ENCODE measurements around the gene NEDD8.
A peak's percentile ranks its signal among the peaks of the same experiment; 100 is the strongest.

NEDD8 gene

GRCh38 chr14:24232121-24232644 is at the start of gene NEDD8:
NEDD8 (minus strand) TSS chr14:24232367; CDS start chr14:24232267, 100 bp downstream.
- peak; percentile 82 for DNase-seq

GRCh38 chr14:24281636-24282035 is 49.5 kb upstream of the NEDD8 start:
- DNase-seq: no peak

- DNase-seq: no peak
These were observed 48.8 kb upstream of the NEDD8 start for GRCh38 chr14:24280797-24281460.

DNA sequence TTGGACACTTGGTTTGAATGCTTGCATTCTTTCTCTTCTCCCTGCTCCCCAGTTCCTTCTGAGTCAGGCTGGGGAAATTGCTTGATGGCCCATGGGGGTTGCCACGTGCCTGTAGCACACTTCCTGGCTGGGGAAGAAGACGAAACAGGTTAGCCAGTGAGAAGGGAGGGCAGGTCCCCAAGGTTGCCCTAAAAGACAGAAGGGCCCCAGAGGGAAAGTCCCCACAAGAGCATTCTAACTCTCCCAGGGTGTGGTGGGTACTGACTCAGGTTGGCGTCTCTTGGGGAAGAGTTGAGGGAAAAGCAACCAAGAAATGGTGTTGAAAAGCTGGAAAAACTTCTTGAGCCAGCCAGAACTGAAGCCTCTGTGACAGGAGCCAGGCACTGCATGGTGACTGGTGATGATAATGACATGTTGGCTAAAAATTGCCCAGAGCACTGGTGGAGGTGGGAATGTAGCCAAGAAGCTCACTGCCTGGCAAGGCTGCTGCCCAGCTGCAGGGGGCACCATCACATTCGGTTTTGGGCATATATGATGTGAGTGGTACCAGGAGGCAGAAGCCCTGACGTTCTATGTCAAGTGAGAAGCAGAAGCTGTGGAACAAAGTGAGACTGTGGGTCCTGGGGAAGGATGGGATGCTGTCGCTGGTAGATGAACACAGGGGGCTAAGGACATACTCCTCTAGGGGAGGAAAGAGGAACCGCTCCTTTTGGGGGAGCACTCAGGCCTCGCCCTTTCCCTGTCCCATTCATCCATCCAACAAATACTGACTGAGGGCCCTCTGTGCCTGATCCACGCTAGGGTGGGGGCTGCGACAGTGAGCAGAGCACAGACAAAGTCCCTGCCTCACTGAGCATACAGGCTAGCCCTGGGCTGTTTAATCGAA is 47.4 kb upstream of the NEDD8 start:
- DNase-seq: peak; percentile 29

DNA sequence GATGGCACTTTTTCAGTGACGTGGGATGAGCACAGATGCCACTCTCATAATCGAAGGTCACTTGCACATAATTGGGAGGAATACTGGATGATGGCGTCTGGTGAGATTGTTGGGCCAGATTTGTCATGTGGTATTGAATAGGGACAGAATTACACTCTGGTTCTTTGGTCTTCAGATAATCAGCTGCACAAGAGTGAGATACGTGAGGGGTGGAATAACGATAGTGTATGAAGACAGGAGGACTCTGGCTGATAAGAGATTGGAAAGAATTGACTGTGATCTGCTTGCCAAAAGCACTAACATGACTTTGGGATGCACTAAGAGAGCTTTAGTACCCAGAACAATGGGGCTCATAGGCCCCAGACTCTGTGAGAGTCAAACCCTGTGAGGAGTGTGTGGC is 46.3 kb upstream of the NEDD8 start:
- DNase-seq: no peak

- no peak for DNase-seq
These were observed 45.6 kb upstream of the NEDD8 start for GRCh38 chr14:24277606-24278321.

DNA sequence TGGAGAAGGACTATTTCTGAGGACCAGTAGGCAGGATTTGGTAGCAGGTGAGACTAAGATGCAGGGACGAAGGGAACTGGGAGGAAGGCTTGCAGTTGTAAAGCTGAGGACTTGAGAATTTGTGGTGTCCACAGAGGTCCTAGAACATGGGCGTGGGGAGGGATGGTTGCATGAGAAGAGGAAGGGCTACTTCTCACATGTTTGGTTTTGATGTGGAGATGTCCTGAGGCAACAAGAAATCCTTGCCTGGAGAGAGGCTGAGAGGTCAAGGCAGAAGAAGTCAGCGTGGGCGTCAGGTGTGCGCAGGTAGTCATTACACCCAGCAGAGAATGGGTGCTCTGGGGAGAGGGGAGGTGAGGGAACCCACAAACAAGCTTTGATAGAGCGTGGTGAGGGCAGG is 44.9 kb upstream of the NEDD8 start:
- no peak for DNase-seq

DNA sequence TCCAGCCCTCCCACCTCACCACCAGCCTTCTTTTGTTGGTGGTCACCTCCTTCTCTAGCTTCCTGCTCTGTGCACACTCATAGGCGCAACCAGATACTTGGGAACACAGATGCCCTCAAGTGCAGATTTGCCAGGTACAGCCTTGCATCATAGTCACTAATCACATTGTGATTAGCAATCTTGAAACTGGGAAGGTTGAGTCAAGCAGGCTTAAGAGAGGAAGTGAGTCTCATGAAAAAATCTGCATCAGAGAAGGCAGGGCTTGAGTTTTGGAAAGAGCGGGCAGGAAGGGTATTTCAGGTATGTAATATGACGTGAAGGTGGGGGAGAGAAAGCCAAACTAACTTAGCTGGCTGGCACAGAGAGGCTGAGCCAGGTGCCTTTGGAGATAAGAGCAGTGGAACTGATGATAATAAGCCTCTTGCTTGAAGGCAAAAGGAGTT is 42.0 kb upstream of the NEDD8 start:
- DNase-seq: peak; percentile 31

DNA sequence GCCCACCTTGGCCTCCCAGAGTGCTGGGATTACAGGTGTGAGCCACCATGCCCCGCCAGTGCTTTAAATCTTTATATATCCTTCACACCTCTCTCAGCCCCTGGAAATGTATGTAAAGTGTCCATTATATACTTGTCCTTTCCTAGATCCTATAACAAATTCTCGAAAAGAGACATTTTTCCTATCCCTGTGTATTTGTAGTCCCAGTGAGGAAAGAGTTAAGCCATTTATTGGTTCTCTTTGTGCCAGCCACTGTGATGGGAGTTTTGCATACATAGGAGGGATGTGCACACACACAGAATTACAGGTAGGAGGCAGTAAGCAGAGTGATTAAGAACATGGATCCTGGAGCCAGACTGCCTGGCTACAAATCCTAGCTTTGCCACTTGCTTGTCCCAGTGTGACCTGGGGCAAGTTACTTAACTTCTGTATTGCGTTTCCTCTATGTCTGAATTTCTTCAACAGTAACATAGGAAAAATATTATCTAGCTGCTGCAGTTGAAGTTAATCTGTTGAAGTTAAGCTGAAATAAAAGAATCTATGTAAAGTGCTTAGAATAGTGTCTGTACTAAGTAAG is 41.3 kb upstream of the NEDD8 start:
- DNase-seq: no peak

DNA sequence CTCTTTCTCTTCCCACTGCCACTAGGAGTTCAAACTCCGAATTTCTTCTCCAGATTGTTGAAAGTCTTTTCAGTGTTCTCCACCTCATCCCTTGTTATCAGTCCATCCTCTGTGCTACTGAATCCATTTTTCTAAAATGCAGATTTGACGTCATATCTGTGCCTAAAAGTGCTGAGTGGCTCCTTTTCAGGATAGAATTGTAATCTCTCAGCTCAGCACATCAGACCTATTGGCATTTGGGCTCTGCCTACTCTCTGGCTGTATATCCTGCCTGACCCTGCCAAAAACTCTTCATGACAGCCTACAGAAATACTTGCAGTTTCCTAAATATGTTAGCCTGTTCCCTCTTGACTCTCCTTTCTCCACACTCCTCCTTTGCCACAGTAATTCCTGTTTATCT is 40.3 kb upstream of the NEDD8 start:
- no peak for DNase-seq

DNA sequence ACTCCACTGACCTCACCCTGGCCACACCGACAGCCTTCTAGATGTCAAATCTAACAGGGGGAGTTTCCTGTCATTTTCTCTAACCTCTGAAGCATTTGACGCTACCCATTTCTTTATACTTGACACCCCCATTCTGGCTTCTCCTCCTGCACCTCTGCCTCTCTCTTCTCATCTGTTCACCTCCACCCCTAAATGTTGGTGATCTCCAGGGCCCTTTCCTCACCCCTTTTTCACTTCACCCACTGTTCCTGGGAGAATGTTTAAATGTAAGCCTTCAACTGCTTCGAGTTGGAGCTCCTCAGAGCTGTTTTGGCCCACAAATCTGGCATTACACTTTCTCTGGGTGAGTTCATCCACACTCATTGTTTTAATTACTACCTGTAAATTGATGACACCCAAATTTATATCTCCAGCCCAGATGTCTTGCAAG is 39.7 kb upstream of the NEDD8 start:
- DNase-seq: no peak

GRCh38 chr14:24271134-24271833 is 39.1 kb upstream of the NEDD8 start, which contains the start of gene RABGGTA:
RABGGTA (minus strand) TSS chr14:24271597; CDS start chr14:24271115, 482 bp downstream.
- peak; percentile 77 for DNase-seq

DNA sequence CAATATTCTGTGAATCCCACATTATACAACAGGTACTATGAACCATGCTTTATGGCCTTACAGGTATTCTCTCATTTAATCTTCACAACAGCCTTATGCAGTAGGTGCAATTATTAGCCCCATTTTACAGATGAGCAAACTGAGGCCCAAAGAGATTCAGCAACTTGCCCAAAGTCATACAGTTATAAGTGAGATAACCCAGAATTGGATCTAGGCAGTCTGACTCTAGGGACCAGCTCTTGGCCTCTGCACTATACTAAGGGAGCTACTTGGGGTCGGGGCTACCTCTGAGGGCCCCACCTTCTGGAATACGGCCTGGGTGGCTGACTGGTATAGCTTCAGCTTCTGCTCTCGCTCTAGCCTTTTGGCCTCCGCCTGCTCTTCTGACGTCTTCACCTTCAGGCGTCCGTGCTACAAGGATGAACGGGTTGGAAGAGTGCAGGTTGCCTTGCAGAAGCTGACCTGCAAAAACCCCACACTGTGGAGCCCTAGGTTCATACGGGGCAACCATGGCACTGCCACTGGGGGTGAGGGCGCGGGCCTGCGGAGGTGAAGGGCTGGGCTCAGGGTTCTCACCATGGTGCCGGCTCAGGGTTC is 38.5 kb upstream of the NEDD8 start:
- no peak for DNase-seq

- no peak for DNase-seq
These were observed 37.9 kb upstream of the NEDD8 start for GRCh38 chr14:24269910-24270536.

GRCh38 chr14:24269368-24269767 is 37.2 kb upstream of the NEDD8 start:
- no peak for DNase-seq

DNA sequence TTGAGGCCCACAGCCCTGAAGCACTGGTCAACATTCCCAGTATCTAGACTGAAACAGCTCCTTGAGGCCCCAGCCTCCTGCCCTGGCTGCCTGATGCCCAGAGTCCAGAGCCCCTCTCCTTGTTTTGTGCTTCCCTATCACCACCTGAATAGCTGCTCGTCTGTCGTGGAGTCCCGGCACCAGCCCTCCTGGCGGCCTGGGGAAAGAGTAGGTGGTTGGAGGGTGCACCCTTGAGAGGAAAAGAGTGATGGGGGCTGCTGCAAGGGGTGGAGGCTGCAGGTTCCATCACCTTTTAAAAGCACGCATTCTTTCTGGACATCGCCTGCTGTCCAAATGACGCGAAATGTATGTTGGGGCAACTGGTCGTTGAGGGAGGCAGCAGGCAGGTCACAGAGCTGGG is 36.1 kb upstream of the NEDD8 start:
- DNase-seq: no peak

DNA sequence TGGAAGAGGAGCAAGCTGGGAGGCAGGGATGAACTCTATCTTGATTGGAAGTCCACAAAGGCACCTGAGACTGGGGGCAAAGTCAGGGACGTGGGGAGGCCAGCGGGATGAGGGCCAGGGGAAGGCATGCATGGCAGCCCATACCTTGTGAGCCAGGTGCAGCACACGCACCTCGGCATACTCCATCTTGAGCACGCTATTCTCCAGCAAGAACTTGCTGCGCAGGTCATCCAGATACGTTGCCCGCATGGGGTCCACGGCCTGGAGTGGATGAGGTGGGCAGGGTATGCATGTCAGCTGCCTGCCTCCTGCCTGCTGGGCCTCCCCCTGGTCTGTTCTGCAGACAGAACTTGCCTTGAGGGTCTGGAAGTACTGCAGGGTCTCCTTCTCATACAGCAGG is 35.3 kb upstream of the NEDD8 start:
- DNase-seq: no peak

DNA sequence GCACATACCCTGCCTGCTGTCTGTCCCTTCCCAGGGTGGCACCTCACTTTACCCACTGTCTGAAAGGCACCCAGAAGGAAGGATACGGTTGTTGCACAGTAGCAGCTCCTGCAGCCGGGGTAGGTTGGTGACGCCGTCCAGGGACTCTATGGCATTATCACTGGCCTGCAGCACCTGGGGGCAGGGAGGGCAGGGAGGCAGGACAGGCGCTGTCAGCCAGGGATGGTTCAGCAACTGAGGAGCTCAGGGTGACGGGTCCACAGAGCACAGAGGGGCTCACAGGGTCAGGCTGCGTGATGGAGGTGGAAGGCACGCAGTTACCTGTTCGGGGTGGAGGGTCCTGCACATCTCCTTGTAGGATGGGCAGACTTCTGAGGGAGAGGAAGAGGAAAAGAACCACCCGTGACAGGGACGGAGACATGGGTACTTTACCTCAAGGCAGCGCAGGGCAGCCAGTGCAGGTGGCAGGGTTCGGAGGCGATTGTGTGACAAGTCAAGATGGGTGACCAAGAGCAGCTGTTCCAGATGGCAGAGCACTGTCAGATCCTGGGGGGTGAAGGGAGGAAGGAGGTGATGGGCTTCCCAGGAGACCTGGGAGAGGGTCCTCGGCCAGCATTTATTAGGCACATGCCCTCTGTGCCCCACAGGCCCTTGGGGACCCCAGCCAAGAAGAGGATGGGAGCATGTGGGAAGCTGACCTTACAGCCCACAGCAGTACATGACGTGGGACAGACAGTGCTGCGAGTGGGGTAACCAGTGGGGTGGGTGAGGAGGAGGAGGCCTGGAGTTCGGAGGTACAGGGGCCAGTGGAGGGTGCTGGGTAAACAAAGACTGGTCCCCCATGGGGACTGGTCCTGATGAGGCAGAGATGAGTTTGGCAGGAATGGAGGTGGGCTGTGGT is 34.4 kb upstream of the NEDD8 start:
- DNase-seq: no peak

DNA sequence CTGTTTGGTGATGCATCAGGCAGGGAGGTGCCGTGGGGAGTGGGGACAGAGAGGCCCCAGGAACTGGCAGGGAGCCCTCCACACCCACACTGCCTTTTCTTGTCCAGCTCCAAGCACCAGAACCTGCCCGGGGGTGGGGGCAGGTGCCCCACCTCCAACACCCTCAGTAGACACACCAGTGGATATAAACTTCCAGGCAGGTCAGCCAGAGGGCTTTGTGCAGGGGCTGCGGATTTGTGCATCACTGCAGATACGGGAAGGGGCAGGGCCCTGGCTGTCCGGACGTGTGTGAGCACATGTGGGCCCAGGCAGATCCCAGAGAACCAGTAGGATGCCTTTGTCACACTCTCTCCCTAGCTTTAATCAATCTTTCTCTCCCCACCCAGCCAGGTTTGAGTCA is 32.1 kb upstream of the NEDD8 start:
- DNase-seq: no peak

DNA sequence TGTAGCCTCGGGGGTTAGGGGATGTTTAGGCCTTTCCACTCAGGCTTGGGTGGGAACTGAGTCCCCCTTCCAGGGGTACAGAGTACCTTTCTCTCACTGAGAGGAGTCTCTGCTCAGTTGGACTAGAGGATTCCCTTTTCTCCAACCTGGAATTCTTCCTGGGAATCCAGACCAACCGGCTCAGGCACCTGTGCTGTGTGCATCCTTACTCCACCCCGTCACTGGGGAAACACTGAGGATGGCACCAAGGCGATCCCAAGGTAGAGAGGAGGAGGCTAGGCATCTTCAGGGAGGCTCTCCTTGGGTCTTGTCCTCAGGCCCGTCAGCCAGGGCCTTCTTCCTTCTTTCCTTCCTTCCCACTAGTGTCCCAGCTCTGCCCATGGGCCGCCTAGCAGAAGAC is 31.7 kb upstream of the NEDD8 start:
- DNase-seq: no peak
